Progenitor cell of endocrine pancreas (in vitro differentiated cells): Measurements from ENCODE around the gene BCAT1. TPM values are rescaled to one million over a fixed set of nuclear protein-coding genes. Genes with fewer than 3 reads are reported as not detected.

Experiments used
- DNase-seq: peaks from one replicate; pipeline ENCODE4 v3.0.0; 2021; ENCODE audit warnings: low spot score; ENCODE audit not compliant: unreplicated experiment
- H3K27ac Mint-ChIP-seq: 2 replicates; pipeline ENCODE4 v1.8.0; 2021; ENCODE audit warnings: mild to moderate bottlenecking, moderate library complexity, mixed read lengths
- H3K27me3 Mint-ChIP-seq: 2 replicates; pipeline ENCODE4 v1.8.0; 2021; ENCODE audit warnings: mixed read lengths
- H3K36me3 Mint-ChIP-seq: 2 replicates; pipeline ENCODE4 v1.8.0; 2022; ENCODE audit warnings: mixed read lengths; ENCODE audit not compliant: insufficient read depth
- H3K4me1 Mint-ChIP-seq: 2 replicates; pipeline ENCODE4 v1.8.0; 2021; ENCODE audit warnings: low read depth, mixed read lengths
- H3K4me3 Mint-ChIP-seq: 2 replicates; pipeline ENCODE4 v1.8.0; 2021; ENCODE audit warnings: low read depth, mild to moderate bottlenecking, moderate library complexity, mixed read lengths
- H3K9me3 Mint-ChIP-seq: 2 replicates; pipeline ENCODE4 v1.8.0; 2021; ENCODE audit warnings: low read depth, mixed read lengths
- total RNA-seq: library from RNA; stranded (reverse); gene quantifications from 2 replicates; pipeline ENCODE4 v1.2.1, GENCODE V29; 2021
- TF ChIP-seq, protein P1 (sequence below): fragments of 200-600 bp; sonication (generic); IDR thresholded peaks from one replicate; pipeline ENCODE4 v1.5.0; 2021; ENCODE audit warnings: antibody characterized with exemption, mild to moderate bottlenecking; ENCODE audit not compliant: unreplicated experiment

BCAT1 gene
- total RNA-seq, 1 donor from 2014 or later, result 52.9 TPM

DNA sequence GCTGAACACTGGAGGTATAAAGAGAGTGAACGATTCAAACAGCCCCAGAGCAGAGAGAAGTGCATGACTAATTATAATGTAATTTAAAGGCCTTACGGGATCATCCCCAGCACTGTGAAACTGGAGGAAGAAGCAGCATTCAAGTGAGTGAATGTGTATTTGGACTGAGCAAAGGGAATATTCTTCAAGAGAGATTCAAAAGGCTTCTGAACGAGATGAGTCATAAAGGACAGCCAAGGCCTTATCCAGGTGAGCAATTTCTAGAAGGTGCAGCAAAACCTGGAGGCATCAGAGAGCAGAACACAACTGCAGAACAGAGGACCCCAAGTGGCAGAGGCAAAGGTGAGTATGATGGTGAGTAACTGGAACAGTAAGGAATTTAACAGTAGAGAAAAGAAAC is 127.2 kb downstream of the BCAT1 start:
- Mint-ChIP-seq H3K36me3 (peaks cover 6% of the 10 kb centered on the region), H3K4me1 (no peaks in the 10 kb centered on the region), H3K9me3 (peaks cover 6% of the 10 kb centered on the region), H3K27ac (no peak overlapping the region), H3K4me3 (no peak overlapping the region), H3K27me3 (no peaks in the 10 kb centered on the region)
- TF ChIP-seq, protein P1, sequence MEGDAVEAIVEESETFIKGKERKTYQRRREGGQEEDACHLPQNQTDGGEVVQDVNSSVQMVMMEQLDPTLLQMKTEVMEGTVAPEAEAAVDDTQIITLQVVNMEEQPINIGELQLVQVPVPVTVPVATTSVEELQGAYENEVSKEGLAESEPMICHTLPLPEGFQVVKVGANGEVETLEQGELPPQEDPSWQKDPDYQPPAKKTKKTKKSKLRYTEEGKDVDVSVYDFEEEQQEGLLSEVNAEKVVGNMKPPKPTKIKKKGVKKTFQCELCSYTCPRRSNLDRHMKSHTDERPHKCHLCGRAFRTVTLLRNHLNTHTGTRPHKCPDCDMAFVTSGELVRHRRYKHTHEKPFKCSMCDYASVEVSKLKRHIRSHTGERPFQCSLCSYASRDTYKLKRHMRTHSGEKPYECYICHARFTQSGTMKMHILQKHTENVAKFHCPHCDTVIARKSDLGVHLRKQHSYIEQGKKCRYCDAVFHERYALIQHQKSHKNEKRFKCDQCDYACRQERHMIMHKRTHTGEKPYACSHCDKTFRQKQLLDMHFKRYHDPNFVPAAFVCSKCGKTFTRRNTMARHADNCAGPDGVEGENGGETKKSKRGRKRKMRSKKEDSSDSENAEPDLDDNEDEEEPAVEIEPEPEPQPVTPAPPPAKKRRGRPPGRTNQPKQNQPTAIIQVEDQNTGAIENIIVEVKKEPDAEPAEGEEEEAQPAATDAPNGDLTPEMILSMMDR, result no peak
- no peak for DNase-seq

DNA sequence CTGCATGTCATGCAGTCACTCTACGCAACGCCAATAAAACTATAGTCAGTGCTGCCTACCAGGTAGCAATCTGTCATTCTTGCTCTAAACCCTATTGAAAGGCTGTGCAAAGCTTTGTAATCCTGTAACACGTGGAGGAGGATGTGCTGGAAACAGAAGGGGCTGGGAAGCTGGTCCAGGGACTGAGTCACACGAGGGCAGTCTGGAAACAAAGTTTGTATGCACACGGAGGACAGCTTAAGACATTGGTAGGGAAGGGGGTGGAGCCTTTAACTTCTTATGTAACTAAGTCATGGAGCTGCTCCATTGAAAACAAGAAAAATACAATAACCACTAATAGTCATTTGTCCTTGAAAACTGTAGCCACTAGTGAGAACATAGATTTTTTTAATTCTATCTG is 128.0 kb downstream of the BCAT1 start:
- peaks cover 6% of the 10 kb centered on the region for H3K9me3 Mint-ChIP-seq
- no peaks in the 10 kb centered on the region for H3K27me3 Mint-ChIP-seq
- H3K27ac Mint-ChIP-seq, result no peak overlapping the region
- TF ChIP-seq, protein P1, result no peak
- no peak overlapping the region for H3K4me3 Mint-ChIP-seq
- peaks cover 6% of the 10 kb centered on the region for H3K36me3 Mint-ChIP-seq
- H3K4me1 Mint-ChIP-seq, result no peaks in the 10 kb centered on the region
- no peak for DNase-seq

DNA sequence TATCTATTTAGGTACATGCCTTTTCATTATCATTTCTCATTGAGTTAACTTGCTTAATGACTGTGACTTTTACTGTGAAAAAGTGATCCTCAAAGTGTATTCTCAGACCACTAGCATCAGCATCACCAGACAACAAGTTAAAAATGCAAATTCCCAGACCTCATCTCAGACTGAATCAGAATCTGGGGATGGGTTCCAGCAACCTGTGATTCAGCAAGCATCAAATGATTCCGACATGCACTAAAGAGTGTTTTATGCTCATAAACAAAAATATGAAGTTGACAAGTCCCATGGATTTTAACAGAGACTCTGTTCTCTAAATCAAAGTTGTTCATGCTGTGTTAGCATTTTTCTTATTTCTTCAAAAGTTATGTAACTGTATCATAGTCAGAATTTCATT is 130.6 kb downstream of the BCAT1 start:
- Mint-ChIP-seq H3K27ac (no peak overlapping the region), H3K9me3 (peaks cover 4% of the 10 kb centered on the region), H3K4me3 (no peak overlapping the region), H3K4me1 (peaks cover 10% of the 10 kb centered on the region), H3K36me3 (peaks cover 1% of the 10 kb centered on the region), H3K27me3 (no peaks in the 10 kb centered on the region)
- DNase-seq, result no peak
- TF ChIP-seq, protein P1, result no peak

DNA sequence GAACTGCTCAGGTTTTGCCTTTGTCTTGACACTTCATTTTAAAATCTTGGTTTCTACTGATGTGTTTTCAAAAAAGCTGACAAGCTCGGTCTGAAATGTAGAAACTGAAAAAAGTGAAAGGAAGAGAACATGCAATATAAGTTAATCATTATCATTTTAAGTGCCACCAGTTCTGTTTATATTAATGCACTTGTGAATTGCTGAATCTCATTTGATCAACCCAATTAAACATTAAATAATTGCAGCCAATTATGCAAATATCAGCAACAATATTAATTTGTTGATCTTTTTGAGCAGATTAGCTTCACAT is 133.8 kb downstream of the BCAT1 start:
- no peak for DNase-seq
- H3K36me3 Mint-ChIP-seq, result peaks cover 2% of the 10 kb centered on the region
- TF ChIP-seq, protein P1, result no peak
- H3K27ac Mint-ChIP-seq, result no peak overlapping the region
- H3K4me3 Mint-ChIP-seq, result no peak overlapping the region
- no peaks in the 10 kb centered on the region for H3K27me3 Mint-ChIP-seq
- peaks cover 7% of the 10 kb centered on the region for H3K9me3 Mint-ChIP-seq
- peaks cover 10% of the 10 kb centered on the region for H3K4me1 Mint-ChIP-seq

DNA sequence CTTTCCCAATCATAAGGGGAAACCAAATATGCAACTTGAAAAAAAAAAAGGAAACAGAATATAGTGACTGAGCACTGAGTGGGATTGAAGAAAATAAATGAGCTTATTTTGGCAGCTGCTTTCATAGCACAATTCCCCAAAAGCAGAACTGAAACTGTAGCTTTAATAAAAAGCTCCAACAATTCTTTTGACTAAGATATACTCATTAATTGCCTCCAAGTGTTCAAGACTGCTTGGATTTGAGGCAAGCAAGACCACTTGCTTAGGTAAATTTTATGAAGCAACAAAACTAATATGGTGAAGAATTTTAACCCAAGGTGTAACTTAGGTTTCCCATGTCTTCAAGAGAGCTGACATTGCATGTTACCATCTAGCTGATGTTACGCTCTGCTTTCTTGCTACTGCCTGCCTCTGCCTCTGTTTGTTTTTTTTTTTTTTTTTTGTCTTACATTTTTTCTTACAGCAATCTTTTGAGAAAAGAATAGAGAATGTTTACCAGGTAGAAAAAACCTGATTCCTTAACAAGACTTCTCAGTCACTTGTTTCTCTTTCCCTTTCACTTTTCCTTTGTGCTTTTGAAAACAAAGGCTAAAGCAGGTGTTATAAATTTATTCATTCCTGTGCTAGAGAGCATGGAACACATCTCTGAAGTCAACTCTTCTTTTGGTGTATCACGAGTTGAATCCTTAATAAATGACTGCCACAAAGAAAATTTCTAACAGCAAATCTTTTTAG is 134.4 kb downstream of the BCAT1 start:
- Mint-ChIP-seq H3K4me1 (peaks cover 10% of the 10 kb centered on the region), H3K36me3 (peaks cover 2% of the 10 kb centered on the region), H3K27me3 (no peaks in the 10 kb centered on the region), H3K27ac (peak overlapping the region; percentile 23), H3K4me3 (no peak overlapping the region), H3K9me3 (peaks cover 7% of the 10 kb centered on the region)
- TF ChIP-seq, protein P1, result no peak
- DNase-seq, result no peak
